HepG2 (cell line): ENCODE data around the gene DMPK. TPM values are rescaled to one million over a fixed set of nuclear protein-coding genes. Genes with fewer than 3 reads are reported as not detected.

Experiments used
- CREM ChIP-seq, 2 experiments: sonication (generic) in 1 of 2; formaldehyde crosslinking in 1 of 2; IDR thresholded peaks; 2 replicates each; pipeline versions ENCODE4 v1.4.0 to v1.6.1; 2016 to 2020; ENCODE audit warnings: antibody characterized with exemption in 1 of 2, mild to moderate bottlenecking in 1 of 2, missing genetic modification reagents in 1 of 2
- ETV5 ChIP-seq: IDR thresholded peaks from 2 replicates; pipeline ENCODE4 v1.6.1; 2018; ENCODE audit warnings: missing biosample characterization, missing genetic modification reagents, inconsistent platforms, borderline replicate concordance
- GABPA ChIP-seq, 2 experiments: IDR thresholded peaks; 2 replicates each; pipeline ENCODE4 v1.6.1; 2011 to 2016; ENCODE audit warnings: low read depth in 2 of 2, low read length in 1 of 2, missing biosample characterization in 1 of 2, missing genetic modification characterization in 1 of 2
- HIVEP1 ChIP-seq: sonication (generic); formaldehyde crosslinking; IDR thresholded peaks from 2 replicates; pipeline ENCODE4 v1.4.0; 2020; ENCODE audit warnings: mild to moderate bottlenecking, missing genetic modification reagents
- KAT8 ChIP-seq: IDR thresholded peaks from 2 replicates; pipeline ENCODE4 v1.6.1; 2016; ENCODE audit warnings: missing genetic modification reagents, missing compliant biosample characterization
- KLF12 ChIP-seq: sonication (generic); formaldehyde crosslinking; IDR thresholded peaks from 2 replicates; pipeline ENCODE4 v1.4.0; 2020; ENCODE audit warnings: missing genetic modification reagents, borderline replicate concordance
- KLF6 ChIP-seq: IDR thresholded peaks from 2 replicates; pipeline ENCODE4 v1.8.0; 2016; ENCODE audit warnings: missing biosample characterization, missing genetic modification reagents
- MAZ ChIP-seq, 2 experiments: sonication (generic) in 1 of 2; formaldehyde crosslinking in 1 of 2; IDR thresholded peaks; 2 replicates each; pipeline versions ENCODE4 v1.5.0 to v1.6.1; 2012 to 2020; ENCODE audit warnings: low read depth in 2 of 2, mild to moderate bottlenecking in 2 of 2, borderline replicate concordance in 1 of 2, improper control_type of control experiment in 1 of 2, low read length in 1 of 2, missing genetic modification reagents in 1 of 2, moderate library complexity in 1 of 2
- NFRKB ChIP-seq: fragments of 450-650 bp; IDR thresholded peaks from 2 replicates; pipeline ENCODE4 v1.6.1; 2017
- PHB2 ChIP-seq: fragments of 450-650 bp; IDR thresholded peaks from 2 replicates; pipeline ENCODE4 v1.6.1; 2018; ENCODE audit not compliant: partially characterized antibody
- PPARG ChIP-seq: conservative IDR thresholded peaks from 2 replicates; pipeline ENCODE4 v1.6.1; 2016; ENCODE audit warnings: missing biosample characterization, missing genetic modification reagents
- SCMH1 ChIP-seq: sonication (generic); formaldehyde crosslinking; IDR thresholded peaks from 2 replicates; pipeline ENCODE4 v1.9.0; 2021; ENCODE audit warnings: missing genetic modification reagents, mild to moderate bottlenecking, borderline replicate concordance
- STAT5B ChIP-seq: sonication (generic); formaldehyde crosslinking; IDR thresholded peaks from 2 replicates; pipeline ENCODE4 v1.4.0; 2020; ENCODE audit warnings: missing genetic modification reagents
- TBX2 ChIP-seq: sonication (generic); formaldehyde crosslinking; IDR thresholded peaks from 2 replicates; pipeline ENCODE4 v1.5.0; 2020; ENCODE audit warnings: missing genetic modification reagents, mild to moderate bottlenecking, borderline replicate concordance
- TBX3 ChIP-seq: fragments of 450-650 bp; IDR thresholded peaks from 2 replicates; pipeline ENCODE4 v1.6.1; 2017; ENCODE audit warnings: antibody characterized with exemption, mild to moderate bottlenecking, inconsistent platforms, borderline replicate concordance
- TCF7 ChIP-seq: sonication (generic); IDR thresholded peaks from 2 replicates; pipeline ENCODE4 v1.6.1; 2016; ENCODE audit warnings: antibody characterized with exemption, low read depth
- TGIF2 ChIP-seq: IDR thresholded peaks from 2 replicates; pipeline ENCODE4 v1.6.1; 2016; ENCODE audit warnings: control low read depth, missing compliant biosample characterization
- ZFAT ChIP-seq: sonication (generic); formaldehyde crosslinking; conservative IDR thresholded peaks from 2 replicates; pipeline ENCODE4 v1.8.1; 2023; ENCODE audit warnings: missing genetic modification reagents, inconsistent platforms
- ZNF17 ChIP-seq: sonication (generic); formaldehyde crosslinking; IDR thresholded peaks from 2 replicates; pipeline ENCODE4 v1.5.0; 2020; ENCODE audit warnings: mild to moderate bottlenecking, missing genetic modification reagents
- ZNF234 ChIP-seq: sonication (generic); formaldehyde crosslinking; conservative IDR thresholded peaks from 2 replicates; pipeline ENCODE4 v1.5.1; 2020; ENCODE audit warnings: mild to moderate bottlenecking, missing genetic modification reagents
- ZNF264 ChIP-seq: sonication (generic); formaldehyde crosslinking; IDR thresholded peaks from 2 replicates; pipeline ENCODE4 v1.4.0; 2020; ENCODE audit warnings: missing genetic modification reagents
- ZNF383 ChIP-seq: sonication (generic); formaldehyde crosslinking; IDR thresholded peaks from 2 replicates; pipeline ENCODE4 v1.4.0; 2020; ENCODE audit warnings: missing genetic modification reagents, mild to moderate bottlenecking, borderline replicate concordance
- ZNF446 ChIP-seq: sonication (generic); formaldehyde crosslinking; IDR thresholded peaks from 2 replicates; pipeline ENCODE4 v1.5.0; 2020; ENCODE audit warnings: mild to moderate bottlenecking, missing genetic modification reagents
- ZNF543 ChIP-seq: sonication (generic); formaldehyde crosslinking; IDR thresholded peaks from 2 replicates; pipeline ENCODE4 v1.4.0; 2020; ENCODE audit warnings: mild to moderate bottlenecking, missing genetic modification reagents
- ZNF607 ChIP-seq: sonication (generic); formaldehyde crosslinking; IDR thresholded peaks from 2 replicates; pipeline ENCODE4 v1.5.1; 2020; ENCODE audit warnings: missing genetic modification reagents, mild to moderate bottlenecking, borderline replicate concordance
- ZNF724P ChIP-seq: sonication (generic); formaldehyde crosslinking; IDR thresholded peaks from 2 replicates; pipeline ENCODE4 v1.8.0; 2022; ENCODE audit warnings: missing genetic modification reagents, borderline replicate concordance
- ZNF761 ChIP-seq: sonication (generic); formaldehyde crosslinking; conservative IDR thresholded peaks from 2 replicates; pipeline ENCODE4 v1.4.0; 2020; ENCODE audit warnings: mild to moderate bottlenecking, missing genetic modification reagents
- polyA plus RNA-seq, 8 experiments: library from polyadenylated mRNA; depleted of rRNA in 3 of 8; stranded (reverse) in 7 of 8; unstranded in 1 of 8; fragments of >200 nt; fragmentation: Illumina TruSeq in 4 of 8; extraction: Trizol in 4 of 8; gene quantifications; 2 replicates each; pipeline versions ENCODE4 v1.2.1 to v1.2.3, GENCODE V29; 2011 to 2016; ENCODE audit warnings: low read depth in 4 of 8, missing spikeins in 1 of 8, mixed read lengths in 1 of 8; ENCODE audit not compliant: insufficient read depth in 1 of 8
- total RNA-seq, 5 experiments: library from RNA; depleted of rRNA; stranded (reverse); fragments of >200 nt; fragmentation: Illumina TruSeq; extraction: Trizol; gene quantifications; 2 replicates each; pipeline ENCODE4 v1.2.3, GENCODE V29; 2016; ENCODE audit warnings: low read depth in 1 of 5
- TF ChIP-seq, protein P1 (sequence below): sonication (generic); formaldehyde crosslinking; IDR thresholded peaks from 2 replicates; pipeline ENCODE4 v1.8.0; 2023; ENCODE audit warnings: mild to moderate bottlenecking, missing genetic modification reagents
- TF ChIP-seq, protein P2 (sequence below): sonication (generic); formaldehyde crosslinking; IDR thresholded peaks from 2 replicates; pipeline ENCODE4 v1.5.1; 2020; ENCODE audit warnings: mild to moderate bottlenecking, moderate library complexity, missing genetic modification reagents

DMPK gene
- total and polyA plus RNA-seq, 2 of the 13 experiments (the other 11 are each of a cell fraction or from before 2014, with no cell fraction given) = 5.3 to 8.8 TPM

GRCh38 chr19:45768984-45769782 is 13.1 kb downstream of the DMPK start, which contains the start of gene SIX5 (continued):
- TF ChIP-seq STAT5B (CRISPR knock-in tag) (0 out of 2 replicates have a peak, but pooled peaks have one; percentile 33), ETV5 (CRISPR knock-in tag) (peak; percentile 35; the same call in 1 of the 2 replicates), ZFAT (CRISPR knock-in tag) (no peak), TGIF2 (CRISPR knock-in tag) (peak; percentile 12), SCMH1 (CRISPR knock-in tag) (no peak), MAZ (IDR thresholded peaks at IDR 0.05; ENCODE audit: borderline replicate concordance, low read depth, low read length) (peak; percentile 95), MAZ (CRISPR knock-in tag; IDR thresholded peaks at IDR 0.05; ENCODE audit: low read depth) (peak; percentile 93), TBX3 (no peak), NFRKB (no peak), ZNF761 (no peak; the same call in 1 of the 2 replicates), ZNF264 (CRISPR knock-in tag) (no peak; the same call in 1 of the 2 replicates), ZNF724P (no peak), TCF7 (no peak), ZNF383 (CRISPR knock-in tag) (no peak), PHB2 (no peak), TBX2 (CRISPR knock-in tag) (peak; percentile 91), ZNF234 (CRISPR knock-in tag) (peak; percentile 91), KLF12 (CRISPR knock-in tag) (no peak), KAT8 (CRISPR knock-in tag) (peak; percentile 70), ZNF543 (CRISPR knock-in tag) (peak; percentile 55; the same call in 1 of the 2 replicates), ZNF446 (CRISPR knock-in tag) (no peak), PPARG (CRISPR knock-in tag) (peak; percentile 49; the same call in 1 of the 2 replicates), ZNF607 (CRISPR knock-in tag) (peak; percentile 79; the same call in 1 of the 2 replicates), CREM (IDR thresholded peaks at IDR 0.05) (no peak), CREM (CRISPR knock-in tag; IDR thresholded peaks at IDR 0.05) (no peak), ZNF17 (CRISPR knock-in tag) (no peak), GABPA (IDR thresholded peaks at IDR 0.05; ENCODE audit: low read depth, low read length) (no peak), GABPA (CRISPR knock-in tag; IDR thresholded peaks at IDR 0.05; ENCODE audit: low read depth) (peak; percentile 73), KLF6 (0 out of 2 replicates have a peak, but pooled peaks have one; percentile 62), HIVEP1 (CRISPR knock-in tag) (peak; percentile 97)
- TF ChIP-seq, protein P1, sequence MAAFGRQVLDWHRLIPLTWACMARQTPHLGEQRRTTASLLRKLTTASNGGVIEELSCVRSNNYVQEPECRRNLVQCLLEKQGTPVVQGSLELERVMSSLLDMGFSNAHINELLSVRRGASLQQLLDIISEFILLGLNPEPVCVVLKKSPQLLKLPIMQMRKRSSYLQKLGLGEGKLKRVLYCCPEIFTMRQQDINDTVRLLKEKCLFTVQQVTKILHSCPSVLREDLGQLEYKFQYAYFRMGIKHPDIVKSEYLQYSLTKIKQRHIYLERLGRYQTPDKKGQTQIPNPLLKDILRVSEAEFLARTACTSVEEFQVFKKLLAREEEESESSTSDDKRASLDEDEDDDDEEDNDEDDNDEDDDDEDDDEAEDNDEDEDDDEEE = no peak
- TF ChIP-seq, protein P2, sequence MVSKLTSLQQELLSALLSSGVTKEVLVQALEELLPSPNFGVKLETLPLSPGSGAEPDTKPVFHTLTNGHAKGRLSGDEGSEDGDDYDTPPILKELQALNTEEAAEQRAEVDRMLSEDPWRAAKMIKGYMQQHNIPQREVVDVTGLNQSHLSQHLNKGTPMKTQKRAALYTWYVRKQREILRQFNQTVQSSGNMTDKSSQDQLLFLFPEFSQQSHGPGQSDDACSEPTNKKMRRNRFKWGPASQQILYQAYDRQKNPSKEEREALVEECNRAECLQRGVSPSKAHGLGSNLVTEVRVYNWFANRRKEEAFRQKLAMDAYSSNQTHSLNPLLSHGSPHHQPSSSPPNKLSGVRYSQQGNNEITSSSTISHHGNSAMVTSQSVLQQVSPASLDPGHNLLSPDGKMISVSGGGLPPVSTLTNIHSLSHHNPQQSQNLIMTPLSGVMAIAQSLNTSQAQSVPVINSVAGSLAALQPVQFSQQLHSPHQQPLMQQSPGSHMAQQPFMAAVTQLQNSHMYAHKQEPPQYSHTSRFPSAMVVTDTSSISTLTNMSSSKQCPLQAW (CRISPR knock-in tag) = peak; percentile 84
